Stimulated activated CD4-positive, alpha-beta T cell treated with anti-CD3 and anti-CD28 coated beads, Interleukin-4, amount 100 ng/mL, for 48 hours (primary cell): Measurements from ENCODE around the gene LZTS2.

ENCODE experiments used
- DNase-seq, 2 donors: peaks; one replicate each; pipeline ENCODE4 v3.0.0-alpha.2; 2020; ENCODE audit warnings: low read depth in 2 of 2

Gene LZTS2

GRCh38 chr10:100978121-100978900 lies 21.3 kb upstream of the LZTS2 start:
- DNase-seq: no peak

GRCh38 chr10:100978901-100979195 lies 20.8 kb upstream of the LZTS2 start:
- DNase-seq: no peak

GRCh38 chr10:100979791-100980272 lies 19.8 kb upstream of the LZTS2 start:
- DNase-seq: no peak

DNA sequence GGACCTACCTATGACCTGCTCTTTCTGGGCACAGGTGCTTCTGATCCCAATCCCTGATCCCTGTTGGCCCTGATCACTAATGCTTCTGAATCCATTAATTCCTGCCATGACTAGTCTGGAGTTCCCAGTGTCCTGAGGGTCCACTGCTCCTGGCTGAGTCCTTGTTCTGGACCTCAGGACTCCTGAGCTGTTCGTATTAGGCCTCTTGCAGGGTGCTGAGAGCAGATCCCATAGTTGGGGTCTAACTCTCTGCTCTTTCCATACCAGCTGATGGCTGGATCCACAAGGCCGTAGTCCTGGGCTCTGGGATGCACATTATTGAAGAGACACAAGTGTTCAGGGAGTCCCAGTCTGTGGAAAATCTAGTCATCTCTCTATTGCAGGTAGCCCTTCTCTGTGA lies 19.3 kb upstream of the LZTS2 start:
- DNase-seq: no peak

- DNase-seq: no peak
Measured at GRCh38 chr10:100980711-100981110, 18.9 kb upstream of the LZTS2 start.

DNA sequence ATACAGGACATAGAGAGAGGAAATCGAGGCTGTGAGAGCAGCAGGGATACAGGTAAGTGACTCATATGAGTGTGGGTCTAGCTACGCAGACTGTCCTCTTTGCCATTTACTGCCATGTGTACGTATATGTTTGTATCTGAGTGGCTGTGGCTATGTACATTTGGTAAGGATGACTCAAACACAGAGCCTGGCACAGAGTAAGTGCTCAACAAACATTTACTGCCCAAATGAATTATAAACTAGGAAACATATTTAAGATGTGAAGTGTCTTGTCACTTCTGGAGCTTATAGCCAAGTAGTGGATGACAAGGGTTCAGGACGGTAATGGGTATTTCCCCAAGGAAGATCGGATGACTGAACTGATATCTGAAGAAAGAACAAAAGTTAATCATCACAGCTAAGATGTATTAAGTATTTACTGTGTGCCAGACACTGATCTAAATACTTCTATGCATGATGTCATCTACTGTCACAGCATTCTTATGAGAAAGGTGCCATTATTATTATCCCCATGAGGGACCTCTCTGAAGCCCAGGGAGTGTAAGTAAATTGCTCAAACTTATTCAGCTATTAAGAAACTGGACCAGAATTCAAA lies 18.3 kb upstream of the LZTS2 start:
- no peak for DNase-seq

GRCh38 chr10:100982916-100983830 lies 16.4 kb upstream of the LZTS2 start:
- DNase-seq: no peak

DNA sequence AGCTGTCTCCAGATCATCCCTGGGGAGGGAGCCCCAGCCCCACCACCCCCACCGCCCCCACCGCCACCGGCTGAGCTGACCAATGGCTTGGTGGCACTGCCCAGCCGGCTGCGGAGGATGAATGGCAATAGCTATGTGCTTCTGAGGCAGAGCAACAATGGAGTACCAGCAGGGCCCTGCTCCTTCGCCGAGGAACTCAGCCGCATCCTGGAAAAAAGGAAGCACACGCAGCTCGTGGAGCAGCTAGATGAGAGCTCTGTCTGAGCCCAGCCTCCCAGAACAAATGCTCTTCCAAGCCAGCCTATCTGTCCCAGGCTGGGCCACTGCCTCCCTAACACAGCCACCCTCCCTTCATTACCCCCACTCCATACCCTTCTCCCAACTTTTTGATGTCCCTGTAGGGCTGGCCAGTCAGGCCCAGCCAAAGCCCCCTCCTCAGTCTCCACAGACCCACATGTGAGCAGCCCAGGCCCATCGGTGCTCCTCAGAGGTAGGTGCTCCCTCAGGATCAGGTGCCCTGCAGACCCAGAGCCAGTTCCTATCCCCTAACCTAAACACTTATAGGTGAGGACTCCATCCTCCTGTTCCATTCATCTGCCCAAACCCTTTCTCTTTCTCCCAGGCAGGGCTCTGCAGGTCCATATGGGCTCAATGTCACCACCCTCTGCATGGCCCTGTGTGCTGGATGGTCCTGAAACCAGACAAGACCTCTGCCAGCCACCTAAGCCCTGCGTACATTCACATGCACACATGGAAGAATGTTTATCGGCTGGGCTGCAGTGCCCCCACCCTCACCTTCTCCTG lies 15.5 kb upstream of the LZTS2 start:
- no peak for DNase-seq

- DNase-seq: no peak
Measured at GRCh38 chr10:100984672-100985177, 14.9 kb upstream of the LZTS2 start.

DNA sequence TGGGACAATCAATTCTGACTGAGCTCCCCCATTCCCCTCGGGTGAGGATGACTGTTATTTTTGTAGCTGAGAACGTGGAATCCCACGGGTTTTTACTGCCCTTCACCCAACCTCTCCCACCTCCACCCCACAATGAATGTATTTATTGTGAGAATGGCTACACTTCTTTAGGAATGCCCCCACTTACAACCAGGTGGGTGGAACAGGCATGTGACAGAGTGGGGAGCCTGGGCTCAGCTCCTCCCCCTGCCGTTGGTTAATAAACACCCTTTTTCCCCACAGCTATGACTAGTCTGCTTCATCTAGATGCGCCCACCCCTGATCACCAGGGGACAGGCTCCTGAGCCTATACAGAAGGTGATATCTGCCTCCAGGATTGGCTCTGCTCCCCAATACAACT lies 14.3 kb upstream of the LZTS2 start:
- DNase-seq: no peak

DNA sequence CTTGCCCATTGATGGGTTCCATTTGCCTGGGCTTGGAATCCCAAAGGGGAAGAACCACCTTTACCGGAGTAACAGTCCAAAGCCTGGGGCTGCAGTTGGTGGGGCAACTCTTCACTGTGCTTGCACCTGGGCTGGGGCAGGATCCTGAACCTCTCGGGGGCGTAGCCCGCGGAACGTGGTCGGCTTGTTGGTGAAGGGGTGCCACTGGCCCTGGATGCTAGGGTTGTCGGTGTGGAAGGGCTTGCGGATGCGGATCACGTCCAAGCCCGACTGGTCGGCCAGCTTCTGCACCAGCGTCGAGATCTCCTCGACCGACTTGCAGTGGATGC lies 13.0 kb upstream of the LZTS2 start:
- DNase-seq: no peak

DNA sequence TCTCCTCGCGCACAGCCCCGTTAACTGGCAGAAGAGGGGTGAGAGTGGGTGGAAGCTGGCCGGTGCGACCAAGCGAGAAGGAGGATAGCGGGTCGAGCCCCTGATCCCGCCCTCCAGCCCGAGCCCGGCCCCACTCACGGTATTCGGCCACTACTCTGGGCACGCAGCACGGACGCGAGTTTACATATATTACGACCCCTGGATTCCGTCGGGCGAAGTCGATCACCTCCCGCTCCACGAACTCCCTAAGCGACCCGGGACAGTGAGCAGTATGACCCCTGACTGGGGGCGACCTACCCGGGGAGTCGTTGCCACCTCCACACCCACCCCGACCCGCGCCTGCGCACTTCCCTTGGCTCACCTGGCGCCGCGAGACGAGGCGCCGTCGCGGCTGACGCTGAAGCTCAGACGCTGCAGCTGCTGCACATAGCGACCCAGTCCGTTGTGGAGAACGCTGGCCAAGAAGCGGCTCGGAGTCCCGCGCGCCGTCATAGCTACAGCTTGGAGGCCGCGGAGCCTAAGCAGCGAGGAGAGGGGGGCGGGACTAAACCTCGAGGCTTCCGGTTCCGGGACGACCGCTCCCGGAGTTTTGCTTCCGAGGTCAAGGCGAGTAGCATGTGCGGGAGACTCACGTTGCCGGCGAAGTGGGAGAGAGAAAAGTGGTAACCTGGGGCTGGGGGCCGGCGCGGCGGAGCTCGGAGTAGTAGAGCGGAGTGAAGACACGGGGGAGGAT lies 12.5 kb upstream of the LZTS2 start, which contains the start of the genes MRPL43 and TWNK:
TSS of gene MRPL43 (minus strand) at position 546 of the 733 bp plus-strand sequence. CDS start at position 492, 54 bp downstream.
TSS of gene TWNK (plus strand) at position 592 of the 733 bp plus-strand sequence. CDS start 668 bp downstream, outside the sequence.
- peak; percentile 78 to 83 for DNase-seq

DNA sequence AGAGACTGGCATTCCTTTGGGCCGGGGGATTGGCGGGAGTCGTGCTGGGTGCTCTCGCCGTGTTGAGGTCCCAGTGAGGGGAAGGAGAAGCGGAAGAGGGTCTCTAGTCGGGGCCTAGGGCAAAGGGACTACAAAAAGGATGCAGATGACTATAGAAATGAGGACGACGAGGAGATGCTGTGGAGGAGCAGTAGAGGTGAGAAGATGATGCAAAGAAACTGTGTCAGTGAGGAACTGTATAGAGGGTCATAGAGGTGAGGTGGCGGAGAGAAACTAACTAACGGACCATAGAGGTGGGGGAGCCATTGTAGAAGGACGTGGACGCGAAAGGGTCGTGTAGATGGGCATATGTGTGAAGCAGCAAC lies 11.9 kb upstream of the LZTS2 start:
- DNase-seq: no peak

DNA sequence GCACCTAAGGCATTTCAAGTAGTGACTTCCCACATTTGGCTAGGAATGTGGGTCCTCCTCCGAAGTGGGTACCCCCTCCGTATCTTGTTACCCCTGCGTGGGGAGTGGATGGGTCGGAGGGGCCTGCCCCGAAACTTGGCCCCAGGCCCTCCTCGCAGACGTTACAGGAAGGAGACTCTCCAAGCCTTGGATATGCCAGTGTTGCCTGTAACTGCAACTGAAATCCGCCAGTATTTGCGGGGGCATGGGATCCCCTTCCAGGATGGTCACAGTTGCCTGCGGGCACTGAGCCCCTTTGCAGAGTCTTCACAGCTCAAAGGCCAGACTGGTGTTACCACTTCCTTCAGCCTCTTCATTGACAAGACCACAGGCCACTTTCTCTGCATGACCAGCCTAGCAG lies 11.4 kb upstream of the LZTS2 start:
- no peak for DNase-seq

GRCh38 chr10:100989088-100989487 lies 10.5 kb upstream of the LZTS2 start:
- no peak for DNase-seq

DNA sequence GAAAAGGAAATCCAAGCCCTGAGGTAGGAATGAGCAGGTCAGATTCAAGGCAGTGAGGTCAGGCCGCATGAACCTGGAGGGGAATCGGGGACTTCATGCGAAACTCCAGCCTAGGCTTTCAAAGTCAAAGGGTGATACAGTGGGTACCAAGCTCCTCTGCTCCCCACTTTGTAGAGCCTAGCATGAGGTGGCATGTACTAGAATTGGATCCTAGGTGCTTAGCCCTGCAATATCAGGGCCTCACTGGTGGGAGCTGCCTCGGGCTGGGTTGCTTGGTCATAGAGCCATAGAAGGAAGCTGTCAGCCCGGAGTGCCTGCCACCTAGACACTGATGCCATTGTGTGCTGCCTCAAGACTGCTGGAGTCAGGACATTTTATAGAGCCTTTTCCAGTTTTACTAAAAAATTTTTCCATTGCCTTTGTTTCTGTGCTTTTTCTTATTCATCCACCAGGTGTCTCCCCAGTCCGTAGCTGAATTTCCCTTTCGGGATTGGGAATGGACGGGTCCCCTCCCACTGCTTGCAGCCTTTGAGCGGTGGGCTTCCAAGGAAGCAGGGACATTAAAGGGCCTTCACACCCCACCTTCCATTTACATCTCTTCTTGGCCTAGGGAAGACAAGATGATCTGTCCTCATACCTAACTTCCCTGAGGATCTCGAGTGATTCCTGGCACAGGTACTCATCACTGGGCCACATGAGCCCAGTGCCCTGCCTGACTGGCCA lies 5.5 kb upstream of the LZTS2 start:
- DNase-seq: no peak

GRCh38 chr10:100995181-100995580 lies 4.4 kb upstream of the LZTS2 start:
- DNase-seq: no peak

GRCh38 chr10:100996678-100997359 lies 2.8 kb upstream of the LZTS2 start:
- no peak for DNase-seq

GRCh38 chr10:100997360-100998182 lies 2.0 kb upstream of the LZTS2 start:
- DNase-seq: peak; percentile 69 to 72
